Large intestine (tissue), 3 donors: ENCODE data around the gene UBALD2. TPM values are rescaled to one million over a fixed set of nuclear protein-coding genes. Genes with fewer than 3 reads are reported as not detected.
"Not testable (repeated sequence)": the region's sequence is repeated elsewhere in the genome, so short reads cannot be mapped to it uniquely, and the experiment has no call there.

ENCODE experiments used
- DNase-seq, 2 donors: peaks; one replicate each; pipeline versions ENCODE4 v3.0.0 to v3.0.0-alpha.2; 2013
- H3K27ac ChIP-seq: one replicate; pipeline ENCODE4 v1.5.1; 2013; ENCODE audit warnings: low read length
- H3K27me3 ChIP-seq: 2 replicates; pipeline ENCODE4 v1.6.1; 2013; ENCODE audit warnings: low read length; ENCODE audit not compliant: control insufficient read depth, insufficient read depth
- H3K36me3 ChIP-seq: 2 replicates; pipeline ENCODE4 v1.6.1; 2013; ENCODE audit warnings: low read length; ENCODE audit not compliant: control insufficient read depth, insufficient read depth
- H3K4me1 ChIP-seq: one replicate; pipeline ENCODE4 v1.6.1; 2013; ENCODE audit warnings: low read length; ENCODE audit not compliant: control insufficient read depth, insufficient read depth
- H3K4me3 ChIP-seq: one replicate; pipeline ENCODE4 v1.5.1; 2013; ENCODE audit warnings: low read length
- H3K9me3 ChIP-seq: one replicate; pipeline ENCODE4 v1.6.1; 2013; ENCODE audit warnings: mild to moderate bottlenecking, low read depth, low read length, moderate library complexity; ENCODE audit not compliant: control insufficient read depth
- WGBS: methylation state at CpG from one replicate; pipeline ENCODE4 v1.1.5; 2013; ENCODE audit warnings: low lambda C conversion rate; ENCODE audit not compliant: insufficient coverage; 5-methylcytosine and 5-hydroxymethylcytosine counted together
- polyA plus RNA-seq: library from polyadenylated mRNA; unstranded; fragments of 120-200 nt; gene quantifications from one replicate; pipeline ENCODE4 v1.2.1, GENCODE V29; 2013

Gene UBALD2
- polyA plus RNA-seq, 1 donor: 68.4 TPM

DNA sequence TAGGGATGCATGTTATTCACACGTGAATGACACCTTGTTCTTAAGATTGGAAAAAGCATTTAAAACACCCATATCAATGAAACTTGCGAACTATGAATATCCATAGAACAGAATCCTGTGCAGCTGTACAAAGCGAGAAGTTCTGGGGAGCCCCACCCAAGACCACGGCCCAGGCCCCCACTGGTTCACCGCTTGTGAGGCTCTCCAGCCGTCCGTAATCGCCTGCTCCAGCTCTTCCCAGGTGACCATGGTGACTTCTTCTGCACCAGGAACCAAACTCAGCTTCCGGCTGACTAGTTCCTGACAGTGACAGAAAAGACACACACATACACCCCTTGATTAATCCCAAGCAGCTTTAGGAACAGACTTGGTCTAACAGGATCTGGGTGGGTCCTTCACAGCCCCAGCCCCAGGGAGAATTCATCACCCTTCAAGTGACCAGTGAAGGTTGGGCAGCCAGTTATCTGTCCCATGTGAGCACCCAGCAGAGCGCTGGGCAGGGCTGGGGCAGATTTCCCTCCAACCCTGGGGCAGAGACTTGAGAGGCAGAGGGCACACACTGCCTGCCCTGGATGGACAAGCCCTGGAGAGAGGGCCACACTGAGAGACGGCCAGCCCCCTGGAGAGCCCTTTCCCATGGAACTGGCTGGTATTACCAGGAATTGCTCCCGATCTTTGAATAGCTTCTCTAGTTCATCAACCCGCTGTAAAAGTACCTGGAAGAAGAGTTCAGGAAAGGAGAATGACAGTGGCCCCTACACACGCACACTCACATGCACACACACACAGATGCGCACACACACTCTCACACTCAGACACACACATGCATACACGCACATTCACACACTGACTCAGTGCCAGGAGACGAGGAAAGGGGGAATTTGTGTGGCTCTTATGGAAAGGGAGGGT is 39.3 kb downstream of the UBALD2 start:
- H3K27me3 ChIP-seq: no peaks in the 10 kb centered on the region
- H3K9me3 ChIP-seq: peaks cover 10% of the 10 kb centered on the region
- no peak overlapping the region for H3K27ac ChIP-seq
- no peak for DNase-seq
- 83% methylated on average over 1 of the region's 17 CpGs for WGBS
- no peak overlapping the region for H3K4me3 ChIP-seq
- no peaks in the 10 kb centered on the region for H3K4me1 ChIP-seq
- H3K36me3 ChIP-seq: peaks cover 12% of the 10 kb centered on the region

DNA sequence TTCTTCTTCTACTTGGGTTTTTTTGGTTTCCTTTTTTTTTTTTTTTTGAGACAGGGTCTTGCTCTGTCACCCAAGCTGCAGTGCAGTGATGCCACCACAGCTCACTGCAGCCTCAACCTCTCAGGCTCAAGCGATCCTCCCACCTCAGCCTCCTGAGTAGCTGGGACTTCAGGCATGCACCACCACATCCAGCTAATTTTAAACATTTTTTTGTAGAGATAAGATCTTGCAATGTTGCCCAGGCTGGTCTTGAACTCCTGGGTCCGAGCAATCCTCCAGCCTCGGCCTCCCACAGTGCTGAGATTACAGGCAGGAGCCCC is 39.9 kb downstream of the UBALD2 start:
- not testable (repeated sequence) for H3K4me3 ChIP-seq, DNase-seq, H3K27ac ChIP-seq, H3K9me3 ChIP-seq, H3K27me3 ChIP-seq, H3K4me1 ChIP-seq
- WGBS: no CpG with 5 or more reads among the region's 3 CpGs
- H3K36me3 ChIP-seq: peaks cover 12% of the 10 kb centered on the region

DNA sequence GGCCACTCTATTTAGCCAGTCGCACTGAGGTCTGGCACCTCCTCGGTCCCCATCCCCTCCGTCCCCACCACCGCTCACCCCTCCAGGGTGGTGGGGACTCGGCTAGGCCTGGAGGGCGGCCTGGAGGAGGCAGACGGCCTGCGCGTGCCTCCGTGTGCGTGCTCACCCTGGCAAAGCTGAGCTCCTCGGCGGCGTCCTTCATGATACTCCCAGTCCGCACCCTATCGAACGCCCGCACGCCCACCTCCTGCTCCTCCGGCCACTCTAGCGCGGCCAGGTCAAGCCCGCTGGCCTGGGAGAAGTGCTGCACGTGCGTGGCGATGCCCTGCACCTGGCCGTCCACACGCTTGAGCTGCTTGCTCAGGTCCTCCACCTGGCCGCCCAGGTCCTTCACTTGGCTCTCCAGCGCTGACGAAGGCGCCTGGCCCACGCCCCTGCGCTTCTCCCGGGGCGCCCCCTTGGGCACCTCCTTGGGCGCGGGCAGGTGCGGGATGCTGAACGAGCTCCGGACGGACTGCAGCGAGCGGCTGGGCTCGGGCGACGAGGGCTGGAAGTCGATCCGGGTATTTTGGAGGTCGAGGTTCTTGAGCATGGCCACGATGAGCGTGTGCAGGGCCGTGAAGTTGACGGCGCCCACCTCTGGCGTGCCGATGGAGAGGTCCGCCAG is 42.3 kb downstream of the UBALD2 start:
- peaks cover 10% of the 10 kb centered on the region for H3K9me3 ChIP-seq
- H3K27me3 ChIP-seq: no peaks in the 10 kb centered on the region
- no peaks in the 10 kb centered on the region for H3K4me1 ChIP-seq
- WGBS: no CpG with 5 or more reads among the region's 58 CpGs
- H3K36me3 ChIP-seq: peaks cover 28% of the 10 kb centered on the region
- no peak overlapping the region for H3K4me3 ChIP-seq
- DNase-seq: no peak
- no peak overlapping the region for H3K27ac ChIP-seq

DNA sequence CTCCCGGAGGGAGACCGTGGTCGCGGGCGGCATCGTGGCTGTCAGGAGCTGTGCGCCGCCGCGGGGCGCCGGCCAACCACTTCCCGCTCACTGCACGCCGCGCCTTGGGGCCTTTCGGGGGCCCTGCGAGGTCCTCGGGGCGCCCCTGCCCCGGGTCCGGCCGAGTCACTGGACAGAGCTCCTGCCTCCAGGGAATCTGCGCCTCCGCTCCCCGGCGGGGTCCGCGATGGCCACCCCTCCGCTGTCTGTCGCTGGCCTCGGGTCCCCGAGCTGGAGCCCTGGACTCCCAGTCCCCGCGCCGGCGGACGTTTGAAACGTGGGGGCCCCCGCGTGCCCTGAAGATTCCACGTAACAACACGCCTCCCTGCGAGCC is 42.8 kb downstream of the UBALD2 start, which contains the start of gene QRICH2:
Gene QRICH2 (minus strand): TSS at position 311 of the 373 bp plus-strand sequence. CDS start 278 bp downstream, at position 33.
- Histone ChIP-seq H3K9me3 (peaks cover 10% of the 10 kb centered on the region), H3K4me1 (no peaks in the 10 kb centered on the region), H3K27me3 (no peaks in the 10 kb centered on the region), H3K4me3 (no peak within 1 kb of the TSS), H3K36me3 (peaks cover 33% of the 10 kb centered on the region), H3K27ac (no peak within 1 kb of the TSS)
- no CpG with 5 or more reads among the region's 44 CpGs for WGBS
- no peak for DNase-seq

DNA sequence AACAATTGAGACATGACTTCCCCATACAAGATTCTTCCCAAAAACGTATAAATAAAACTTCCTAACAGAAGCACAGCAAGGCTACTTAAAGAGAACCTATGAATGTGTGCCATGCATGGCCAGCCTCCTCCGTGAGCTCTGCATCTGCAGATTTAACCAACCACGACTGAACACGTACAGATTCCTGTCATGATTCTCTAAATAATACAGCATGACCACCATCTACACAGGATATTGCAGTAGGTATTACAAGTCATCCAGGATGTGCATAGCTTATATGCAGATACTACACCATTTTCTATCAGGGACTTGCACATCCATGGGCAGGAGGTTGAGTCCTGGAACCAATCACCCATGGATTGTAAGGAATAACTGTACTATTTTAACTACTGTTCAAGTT is 44.3 kb downstream of the UBALD2 start:
- peaks cover 42% of the 10 kb centered on the region for H3K36me3 ChIP-seq
- H3K4me1 ChIP-seq: no peaks in the 10 kb centered on the region
- DNase-seq: no peak
- H3K27me3 ChIP-seq: no peaks in the 10 kb centered on the region
- whole genome bisulfite sequencing: no CpG with 5 or more reads among the region's 4 CpGs
- no peak overlapping the region for H3K27ac ChIP-seq
- no peak overlapping the region for H3K4me3 ChIP-seq
- H3K9me3 ChIP-seq: peaks cover 10% of the 10 kb centered on the region

DNA sequence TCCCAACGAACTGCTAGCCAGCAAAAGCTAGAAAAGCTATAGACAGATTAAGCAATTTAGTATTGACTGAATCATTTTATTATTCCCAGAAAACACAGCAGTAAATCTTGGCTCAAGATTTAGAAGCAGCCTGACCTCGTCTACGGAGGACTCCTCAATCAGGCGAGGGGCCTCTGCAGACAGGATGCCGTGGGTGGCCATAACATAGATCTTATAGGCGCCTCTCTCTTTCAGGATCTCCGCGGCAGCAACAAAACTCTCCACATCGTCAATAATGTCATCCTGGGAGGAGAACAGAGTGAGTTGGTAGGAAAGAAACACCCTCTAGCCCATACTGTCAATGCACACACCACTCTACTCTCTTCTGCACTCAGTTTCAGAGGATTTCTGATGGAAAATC is 47.6 kb downstream of the UBALD2 start:
- peaks cover 3% of the 10 kb centered on the region for H3K9me3 ChIP-seq
- no peaks in the 10 kb centered on the region for H3K27me3 ChIP-seq
- DNase-seq: no peak
- peaks cover 39% of the 10 kb centered on the region for H3K36me3 ChIP-seq
- WGBS: no CpG with 5 or more reads among the region's 9 CpGs
- no peak overlapping the region for H3K27ac ChIP-seq
- no peaks in the 10 kb centered on the region for H3K4me1 ChIP-seq
- no peak overlapping the region for H3K4me3 ChIP-seq

DNA sequence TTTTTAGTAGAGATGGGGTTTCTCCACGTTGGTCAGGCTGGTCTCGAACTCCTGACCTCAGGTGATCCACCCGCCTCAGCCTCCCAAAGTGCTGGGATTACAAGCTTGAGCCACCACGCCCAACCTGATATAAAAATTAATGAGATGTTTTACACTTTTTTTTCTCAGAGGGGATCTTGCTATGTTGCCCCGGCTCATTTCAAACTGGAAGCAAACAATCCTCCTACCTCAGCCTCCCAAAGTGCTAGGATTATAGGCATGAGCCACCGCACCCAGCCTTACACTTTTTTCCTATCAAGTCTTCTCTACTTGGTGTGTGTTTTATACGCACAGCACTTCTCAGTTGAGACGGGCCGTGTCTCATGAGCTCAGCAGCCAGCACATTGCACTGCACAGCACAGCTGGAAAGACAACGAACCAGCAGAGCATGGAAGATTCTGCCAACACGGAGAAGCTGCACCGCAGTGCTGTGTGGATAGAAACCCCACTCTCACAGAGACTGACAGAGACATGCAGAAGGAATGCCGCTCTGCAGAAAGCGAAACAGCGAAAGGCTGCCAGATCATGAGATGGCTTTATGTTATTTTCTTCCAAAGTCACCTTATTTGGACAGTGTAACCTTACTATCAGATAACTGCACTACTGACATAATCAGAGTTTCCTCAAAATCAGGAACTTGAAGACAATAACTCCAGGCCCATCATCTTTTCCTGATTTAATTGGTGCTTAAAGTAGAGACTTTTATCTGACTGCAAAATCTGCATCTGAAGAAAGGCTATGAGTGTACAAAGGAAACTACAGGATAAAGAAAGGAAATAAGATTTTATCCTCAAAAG is 49.5 kb downstream of the UBALD2 start:
- H3K27ac ChIP-seq: no peak overlapping the region
- H3K27me3 ChIP-seq: no peaks in the 10 kb centered on the region
- no peaks in the 10 kb centered on the region for H3K9me3 ChIP-seq
- no peak overlapping the region for H3K4me3 ChIP-seq
- 100% methylated on average over 2 of the region's 15 CpGs for WGBS
- peaks cover 37% of the 10 kb centered on the region for H3K36me3 ChIP-seq
- no peaks in the 10 kb centered on the region for H3K4me1 ChIP-seq
- no peak for DNase-seq

DNA sequence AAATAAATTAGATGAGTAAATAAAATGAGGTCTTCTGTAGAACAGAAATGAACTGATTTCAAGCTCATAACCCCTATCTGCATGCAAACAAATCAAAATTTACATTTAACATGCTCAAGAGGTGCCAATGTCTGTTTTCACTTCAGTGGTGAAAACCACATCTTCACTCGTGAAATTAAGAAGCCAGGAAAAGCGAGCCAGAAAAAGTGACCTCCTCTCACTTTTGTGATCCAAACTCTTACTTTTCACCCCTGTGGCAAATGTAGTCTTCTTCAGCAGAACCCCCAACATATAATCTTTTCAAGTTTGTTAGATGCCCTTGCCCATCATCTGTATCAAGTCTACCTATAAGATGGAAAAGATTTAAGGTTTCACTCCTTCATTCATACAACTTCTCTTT is 52.4 kb downstream of the UBALD2 start:
- H3K4me1 ChIP-seq: no peaks in the 10 kb centered on the region
- H3K27me3 ChIP-seq: no peaks in the 10 kb centered on the region
- H3K27ac ChIP-seq: no peak overlapping the region
- no peak overlapping the region for H3K4me3 ChIP-seq
- no peaks in the 10 kb centered on the region for H3K9me3 ChIP-seq
- H3K36me3 ChIP-seq: peaks cover 24% of the 10 kb centered on the region
- no peak for DNase-seq
- no CpG with 5 or more reads among the region's 2 CpGs for WGBS

DNA sequence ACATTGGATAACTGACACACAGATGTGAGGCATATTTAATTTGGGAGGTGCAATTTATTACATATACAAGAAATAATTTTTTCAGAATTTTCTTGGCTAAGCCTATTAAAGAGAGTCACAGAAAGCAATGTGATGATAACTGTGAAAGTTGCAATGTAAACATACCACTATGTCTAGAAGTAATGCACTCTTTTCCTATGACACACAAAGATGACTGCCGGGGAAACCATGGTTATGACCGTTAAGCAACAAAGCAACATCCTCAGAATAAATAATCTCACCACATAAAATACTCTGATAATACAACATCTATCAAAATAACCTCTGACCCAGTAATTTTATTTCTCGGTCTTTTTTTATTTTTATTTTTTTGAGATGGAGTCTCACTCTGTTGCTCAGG is 53.4 kb downstream of the UBALD2 start:
- no peak for DNase-seq
- Histone ChIP-seq H3K27ac (no peak overlapping the region), H3K27me3 (no peaks in the 10 kb centered on the region), H3K36me3 (peaks cover 22% of the 10 kb centered on the region), H3K4me1 (no peaks in the 10 kb centered on the region), H3K4me3 (no peak overlapping the region), H3K9me3 (no peaks in the 10 kb centered on the region)
- 100% methylated on average over 1 of the region's 3 CpGs for WGBS
